RWPE2 (cell line): ENCODE measurements around the gene KCNJ5.

Experiments used
- ATAC-seq: fragments of 200-7000 bp; cut with Tn5 transposase; 3 replicates; pipeline ENCODE4 v1.9.1; 2021; ENCODE audit warnings: low read depth
- DNase-seq: peaks from one replicate; pipeline ENCODE4 v3.0.0-alpha.2; 2020; ENCODE audit warnings: low spot score
- H3K27ac ChIP-seq: fragments of 450-650 bp; 2 replicates; pipeline ENCODE4 v1.5.1; 2017; ENCODE audit warnings: mild to moderate bottlenecking; ENCODE audit not compliant: poor library complexity, severe bottlenecking
- H3K27me3 ChIP-seq: fragments of 250-450 bp; sonication (Bioruptor Pico); 2 replicates; pipeline ENCODE4 v1.5.1; 2021; ENCODE audit warnings: mild to moderate bottlenecking, moderate library complexity; ENCODE audit not compliant: insufficient read depth, poor library complexity, severe bottlenecking
- H3K36me3 ChIP-seq: fragments of 250-450 bp; sonication (Bioruptor Pico); 2 replicates; pipeline ENCODE4 v1.5.1; 2020; ENCODE audit warnings: low read depth, mild to moderate bottlenecking, moderate library complexity
- H3K4me1 ChIP-seq: fragments of 250-450 bp; sonication (Bioruptor Pico); 2 replicates; pipeline ENCODE4 v1.5.1; 2021; ENCODE audit warnings: mild to moderate bottlenecking, moderate library complexity; ENCODE audit not compliant: insufficient read depth, poor library complexity, severe bottlenecking
- H3K4me3 ChIP-seq: fragments of 250-450 bp; sonication (Bioruptor Pico); 2 replicates; pipeline ENCODE4 v1.5.1; 2021; ENCODE audit warnings: mild to moderate bottlenecking, moderate library complexity; ENCODE audit not compliant: severe bottlenecking
- H3K9me3 ChIP-seq: fragments of 250-450 bp; sonication (Bioruptor Pico); 2 replicates; pipeline ENCODE4 v1.5.1; 2021; ENCODE audit warnings: mild to moderate bottlenecking, moderate library complexity; ENCODE audit not compliant: severe bottlenecking
- CTCF ChIP-seq: fragments of 450-650 bp; IDR thresholded peaks from one replicate; pipeline ENCODE4 v1.5.1; 2017; ENCODE audit warnings: mild to moderate bottlenecking, moderate library complexity; ENCODE audit not compliant: poor library complexity, severe bottlenecking

KCNJ5 gene

GRCh38 chr11:128856241-128856640 is 34.9 kb upstream of the KCNJ5 start:
- no peak for DNase-seq
- ATAC-seq = no peak
- H3K36me3 ChIP-seq = no peaks in the 10 kb centered on the region
- H3K4me1 ChIP-seq = no peaks in the 10 kb centered on the region
- TF ChIP-seq CTCF = no peak
- no peaks in the 10 kb centered on the region for H3K9me3 ChIP-seq
- no peak overlapping the region for H3K27ac ChIP-seq
- H3K4me3 ChIP-seq = no peak overlapping the region
- H3K27me3 ChIP-seq = no peaks in the 10 kb centered on the region

GRCh38 chr11:128857341-128857740 is 33.8 kb upstream of the KCNJ5 start:
- no peak overlapping the region for H3K27ac ChIP-seq
- ATAC-seq = no peak
- no peak for DNase-seq
- TF ChIP-seq CTCF = no peak
- no peaks in the 10 kb centered on the region for H3K4me1 ChIP-seq
- no peaks in the 10 kb centered on the region for H3K9me3 ChIP-seq
- H3K27me3 ChIP-seq = no peaks in the 10 kb centered on the region
- no peaks in the 10 kb centered on the region for H3K36me3 ChIP-seq
- H3K4me3 ChIP-seq = no peak overlapping the region

- Histone ChIP-seq H3K27me3 (no peaks in the 10 kb centered on the region), H3K9me3 (no peaks in the 10 kb centered on the region), H3K36me3 (no peaks in the 10 kb centered on the region), H3K4me3 (no peak overlapping the region), H3K27ac (no peak overlapping the region), H3K4me1 (peaks cover 12% of the 10 kb centered on the region)
- 0 out of 3 replicates have a peak, but pooled peaks have one; percentile 10 for ATAC-seq
- no peak for DNase-seq
- TF ChIP-seq CTCF = peak; percentile 85
Measured at GRCh38 chr11:128859563-128860441, 31.4 kb upstream of the KCNJ5 start.

- no peaks in the 10 kb centered on the region for H3K27me3 ChIP-seq
- H3K9me3 ChIP-seq = no peaks in the 10 kb centered on the region
- H3K36me3 ChIP-seq = no peaks in the 10 kb centered on the region
- DNase-seq (no peak), ATAC-seq (no peak)
- no peak overlapping the region for H3K27ac ChIP-seq
- no peak for TF ChIP-seq CTCF
- no peak overlapping the region for H3K4me3 ChIP-seq
- peaks cover 12% of the 10 kb centered on the region for H3K4me1 ChIP-seq
Measured at GRCh38 chr11:128860571-128861361, 30.4 kb upstream of the KCNJ5 start.

GRCh38 chr11:128862406-128862805 is 28.8 kb upstream of the KCNJ5 start:
- H3K36me3 ChIP-seq = no peaks in the 10 kb centered on the region
- H3K4me3 ChIP-seq = no peak overlapping the region
- no peak for DNase-seq
- peaks cover 12% of the 10 kb centered on the region for H3K4me1 ChIP-seq
- no peaks in the 10 kb centered on the region for H3K9me3 ChIP-seq
- H3K27ac ChIP-seq = peak overlapping the region; percentile 44
- H3K27me3 ChIP-seq = no peaks in the 10 kb centered on the region
- no peak for ATAC-seq
- TF ChIP-seq CTCF = no peak
